ENCODE data around the gene CSNK1D.

Gene CSNK1D

GRCh38 chr17:82226809-82227628, 46.5 kb downstream of the CSNK1D start:
- no peak for DNase-seq

- DNase-seq = no peak
Observed at GRCh38 chr17:82226146-82226808, 47.2 kb downstream of the CSNK1D start.

GRCh38 chr17:82225368-82226029, 48.0 kb downstream of the CSNK1D start:
- DNase-seq = no peak

GRCh38 chr17:82224666-82225065, 48.8 kb downstream of the CSNK1D start:
- no peak for DNase-seq

GRCh38 chr17:82223517-82223916, 50.0 kb downstream of the CSNK1D start:
- DNase-seq = no peak

- no peak for DNase-seq
Observed at GRCh38 chr17:82222816-82223215, 50.7 kb downstream of the CSNK1D start.

- no peak for DNase-seq
Observed at GRCh38 chr17:82221341-82221902, 52.1 kb downstream of the CSNK1D start.

- DNase-seq = no peak
Observed at GRCh38 chr17:82219753-82220709, 53.5 kb downstream of the CSNK1D start.

- no peak for DNase-seq
Observed at GRCh38 chr17:82219083-82219482, 54.4 kb downstream of the CSNK1D start.

- DNase-seq = no peak
Observed at GRCh38 chr17:82218349-82219075, 55.0 kb downstream of the CSNK1D start.

- no peak for DNase-seq
Observed at GRCh38 chr17:82217530-82218204, 55.8 kb downstream of the CSNK1D start.

- DNase-seq = no peak
Observed at GRCh38 chr17:82217120-82217529, 56.4 kb downstream of the CSNK1D start.

GRCh38 chr17:82216301-82217119, 57.0 kb downstream of the CSNK1D start:
- no peak for DNase-seq

GRCh38 chr17:82215972-82216300, 57.6 kb downstream of the CSNK1D start:
- no peak for DNase-seq

GRCh38 chr17:82215095-82215971, 58.2 kb downstream of the CSNK1D start:
- no peak for DNase-seq

- DNase-seq = no peak
Observed at GRCh38 chr17:82214012-82214628, 59.4 kb downstream of the CSNK1D start.

GRCh38 chr17:82213251-82214011, 60.1 kb downstream of the CSNK1D start:
- no peak for DNase-seq

Measured in right forelimb (tissue), 1 donor.